ENCODE measurements around the gene SPC24.
"Not testable (repeated sequence)": the region's sequence is repeated elsewhere in the genome, so short reads cannot be mapped to it uniquely, and the experiment has no call there.

Gene SPC24

GRCh38 chr19:11191273-11191755, 35.7 kb upstream of the SPC24 start:
- no peak for ATAC-seq

DNA sequence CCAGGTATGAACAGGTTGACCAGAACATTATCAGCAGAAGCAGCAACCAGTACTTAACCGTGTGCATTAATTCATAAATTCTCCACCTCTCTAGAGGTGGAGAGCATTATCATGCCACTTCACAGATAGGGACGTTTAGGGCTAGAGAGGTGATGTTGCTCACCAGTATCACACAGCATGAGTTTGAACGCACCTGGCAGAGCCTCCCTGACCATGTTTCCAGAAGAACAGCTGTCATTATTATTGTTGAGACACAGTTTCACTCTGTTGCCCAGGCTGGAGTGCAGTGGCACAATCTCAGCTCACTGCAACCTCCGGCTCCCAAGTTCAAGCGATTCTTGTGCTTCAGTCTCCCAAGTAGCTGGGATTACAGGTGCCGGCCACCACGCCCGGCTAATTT, 34.9 kb upstream of the SPC24 start:
- no peak for ATAC-seq

- ATAC-seq: no peak
These were observed 31.9 kb upstream of the SPC24 start for GRCh38 chr19:11187441-11187840.

DNA sequence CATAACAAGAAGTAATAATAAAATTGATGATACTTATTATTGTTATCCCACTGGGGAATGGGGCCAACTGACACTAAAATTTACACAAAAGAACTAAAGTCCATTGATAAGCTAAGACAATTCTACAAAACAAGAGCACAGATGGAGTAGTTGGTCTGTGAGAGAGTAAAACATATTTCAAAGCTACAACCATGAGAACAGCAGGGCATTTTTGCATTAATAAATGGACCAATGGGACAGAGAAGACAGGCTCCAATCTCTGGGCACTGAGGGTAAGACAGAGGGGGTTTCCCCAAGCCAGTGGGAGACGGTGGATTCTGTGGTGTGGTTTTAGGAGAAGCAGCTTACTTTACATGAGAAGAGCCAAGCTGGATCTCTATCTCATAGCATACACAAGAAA, 27.4 kb upstream of the SPC24 start:
- no peak for ATAC-seq

- ATAC-seq: no peak
These were observed 25.9 kb upstream of the SPC24 start for GRCh38 chr19:11181488-11181887.

- not testable (repeated sequence) for ATAC-seq
These were observed 25.4 kb upstream of the SPC24 start for GRCh38 chr19:11180975-11181374.

GRCh38 chr19:11180346-11180745, 24.8 kb upstream of the SPC24 start:
- ATAC-seq: no peak

GRCh38 chr19:11179716-11180297, 24.2 kb upstream of the SPC24 start:
- peak in 1 of 2 donors; percentile 41 for ATAC-seq

DNA sequence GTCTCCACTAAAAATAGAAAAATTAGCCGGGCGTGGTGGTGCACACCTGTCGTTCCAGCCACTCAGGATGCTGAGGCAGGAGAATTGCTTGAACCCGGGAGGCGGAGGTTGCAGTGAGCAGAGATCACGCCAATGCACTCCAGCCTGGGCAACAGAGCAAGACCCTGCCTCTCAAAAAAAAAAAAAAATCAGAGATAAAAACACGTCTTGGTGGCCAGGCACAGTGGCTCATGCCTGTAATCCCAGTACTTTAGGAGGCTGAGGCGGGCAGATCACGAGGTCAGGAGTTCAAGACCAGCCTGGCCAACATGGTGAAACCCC, 23.5 kb upstream of the SPC24 start:
- not testable (repeated sequence) for ATAC-seq

DNA sequence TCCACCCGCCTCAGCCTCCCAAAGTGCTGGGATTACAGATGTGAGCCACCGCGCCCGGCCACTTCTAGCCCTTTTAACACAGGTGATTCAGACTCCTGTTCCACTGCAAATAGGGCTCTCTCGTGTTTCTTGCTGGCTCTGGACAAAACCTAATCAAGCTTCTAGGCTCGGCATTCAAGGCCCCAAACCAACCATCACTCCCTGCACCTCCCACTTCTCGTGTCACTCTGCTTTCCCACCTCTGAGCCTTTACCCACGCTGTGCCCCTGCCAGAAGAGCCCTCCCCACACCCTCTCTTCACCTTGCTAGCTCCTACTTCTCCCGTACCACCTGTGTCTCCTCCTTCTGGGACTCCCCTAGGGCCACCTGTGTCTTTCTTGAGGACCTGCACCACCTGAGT, 22.0 kb upstream of the SPC24 start:
- no peak for ATAC-seq

DNA sequence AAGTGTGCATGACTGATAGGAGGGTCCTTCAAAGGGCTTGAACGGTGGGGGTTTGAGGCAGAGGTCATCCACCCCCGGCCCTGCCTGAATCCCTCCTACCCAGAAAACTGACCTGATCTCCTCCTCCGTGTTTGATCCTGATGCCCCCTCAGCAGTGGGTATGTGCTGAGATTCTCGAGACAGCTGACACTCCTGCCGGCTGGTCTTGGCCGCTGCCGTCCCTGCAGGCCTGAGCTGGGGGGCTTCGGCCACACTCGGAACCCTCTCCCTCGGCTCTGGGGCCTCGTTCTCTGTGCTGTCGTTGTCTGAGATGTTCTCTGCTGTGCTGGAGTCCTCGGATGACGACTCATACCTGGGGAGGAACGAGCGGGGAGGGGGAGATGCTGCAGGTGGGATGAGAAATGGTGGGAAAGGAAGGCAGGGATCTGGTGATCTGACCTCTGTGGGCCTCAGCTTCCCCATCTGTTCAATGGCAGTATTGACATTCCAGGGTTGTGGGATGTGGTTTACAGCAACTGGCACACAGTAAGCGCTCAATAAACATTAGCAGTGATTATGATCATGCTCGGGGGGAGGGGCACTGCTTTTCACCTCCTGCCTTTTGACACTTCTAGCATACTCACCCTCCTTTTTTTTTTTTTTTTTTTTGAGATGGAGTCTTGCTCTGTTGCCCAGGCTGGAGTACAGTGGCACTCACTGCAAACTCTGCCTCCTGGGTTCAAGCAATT, 21.0 kb upstream of the SPC24 start:
- ATAC-seq: no peak

GRCh38 chr19:11175920-11176319, 20.3 kb upstream of the SPC24 start:
- no peak for ATAC-seq

- no peak for ATAC-seq
These were observed 18.8 kb upstream of the SPC24 start for GRCh38 chr19:11174336-11174735.

DNA sequence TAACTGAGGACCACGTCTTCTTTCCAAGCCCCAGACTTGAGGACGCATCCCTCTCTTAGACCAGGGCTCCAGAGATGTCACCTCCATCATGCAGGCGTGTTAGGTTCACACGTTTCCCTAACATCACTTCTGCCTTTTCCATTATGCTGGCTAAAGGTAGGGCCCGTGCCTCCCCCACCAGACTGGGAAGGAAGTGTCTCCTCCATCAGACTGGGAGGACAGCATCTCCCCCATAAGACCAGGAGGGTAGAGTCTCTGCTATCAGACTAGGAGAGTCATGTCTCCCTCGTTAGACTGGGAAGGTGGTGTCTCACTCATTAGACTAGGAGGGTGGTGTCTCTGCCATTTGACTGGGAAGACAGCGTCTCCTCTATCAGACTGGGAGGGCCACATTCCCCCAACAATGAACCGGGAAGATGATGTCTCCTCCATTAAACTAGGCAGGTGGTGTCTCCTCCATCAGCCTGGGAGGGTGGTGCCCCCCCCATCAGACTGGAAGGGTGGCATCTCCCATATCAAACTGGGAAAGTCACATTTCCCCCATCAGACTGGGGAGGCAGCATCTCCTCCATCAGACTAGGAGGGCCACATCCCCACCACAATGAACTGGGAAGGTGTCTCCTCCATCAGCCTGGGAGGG, 18.1 kb upstream of the SPC24 start:
- no peak for ATAC-seq

GRCh38 chr19:11172576-11172975, 17.0 kb upstream of the SPC24 start:
- no peak for ATAC-seq

- no peak for ATAC-seq
These were observed 15.6 kb upstream of the SPC24 start for GRCh38 chr19:11171144-11171543.

DNA sequence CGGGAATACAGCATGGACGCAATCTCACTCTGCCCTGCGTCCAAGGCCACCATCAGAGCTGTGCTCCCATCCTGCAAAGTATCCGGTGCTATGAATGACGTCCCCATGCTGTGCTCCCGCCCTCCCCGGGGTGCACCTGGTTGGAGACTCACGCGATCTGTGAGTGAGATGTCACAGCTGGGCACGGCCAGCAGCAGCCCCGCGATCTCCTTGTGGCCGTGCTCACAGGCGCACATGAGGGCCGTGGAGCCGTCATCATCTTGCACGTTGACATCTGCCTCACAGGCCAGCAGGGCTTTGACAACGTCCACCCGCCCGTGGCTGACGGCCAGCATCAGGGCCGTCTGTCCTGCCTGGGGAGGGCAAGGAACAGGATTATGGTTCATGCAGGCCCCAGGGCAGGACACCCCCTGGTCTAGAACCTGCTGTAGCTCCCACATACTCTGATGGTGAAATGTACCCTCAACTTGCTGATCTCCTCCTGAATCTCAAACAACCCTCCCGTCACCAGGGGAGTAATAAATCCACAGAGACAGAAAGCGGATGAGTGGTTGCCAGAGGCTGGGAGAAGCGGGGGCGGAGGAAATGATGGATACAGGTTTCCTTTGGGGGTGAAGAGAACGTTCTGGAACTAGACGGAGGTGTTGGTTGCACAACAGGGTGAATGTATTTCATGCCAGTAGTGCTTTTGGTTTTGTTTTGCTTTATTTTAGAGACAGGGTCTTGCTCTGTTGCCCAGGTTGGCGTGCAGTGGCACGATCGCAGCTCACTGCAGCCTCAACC, 14.5 kb upstream of the SPC24 start:
- no peak for ATAC-seq

GRCh38 chr19:11168568-11168967, 13.0 kb upstream of the SPC24 start:
- no peak for ATAC-seq

DNA sequence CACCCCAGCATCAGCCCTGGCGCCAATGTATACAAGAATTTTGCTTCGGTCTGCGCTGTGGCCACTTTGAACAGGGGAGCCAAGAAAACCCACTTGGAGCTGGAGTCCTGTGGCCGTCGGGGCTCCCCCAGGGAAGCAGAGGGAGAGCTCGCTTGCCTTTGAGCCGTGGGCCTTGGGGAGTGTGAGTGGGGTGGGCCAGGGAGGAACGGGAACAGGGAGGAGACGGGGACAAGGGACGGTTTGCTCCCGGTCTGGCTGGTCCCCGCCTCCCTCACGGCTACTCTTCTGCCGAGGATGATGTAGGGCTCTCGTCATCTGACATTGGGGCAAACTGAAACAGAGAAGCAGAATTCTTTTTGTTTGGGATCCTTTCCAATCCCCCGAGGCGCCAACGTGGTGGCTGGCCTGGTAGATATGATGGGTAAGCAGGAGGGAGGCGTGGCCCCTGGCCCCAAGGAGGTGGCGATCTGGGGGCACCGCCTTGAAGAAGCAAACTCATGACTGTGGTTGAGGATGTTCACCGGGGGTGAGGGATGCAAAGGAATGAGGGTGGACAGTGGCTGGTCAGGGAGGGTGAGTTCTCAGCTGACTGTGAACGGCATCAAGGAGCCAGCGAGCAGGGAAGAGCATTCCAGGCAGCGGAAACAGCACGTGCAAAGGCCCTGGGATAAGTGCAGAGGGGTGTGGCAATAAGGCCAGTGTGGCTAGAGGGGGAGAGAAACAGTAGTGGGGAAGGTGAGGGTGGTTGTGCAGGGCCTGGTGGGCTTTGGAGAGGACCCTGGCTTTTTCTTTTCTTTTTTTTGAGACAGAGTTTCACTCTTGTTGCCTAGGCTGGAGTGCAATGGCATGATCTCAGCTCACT, 10.9 kb upstream of the SPC24 start:
- ATAC-seq: no peak

DNA sequence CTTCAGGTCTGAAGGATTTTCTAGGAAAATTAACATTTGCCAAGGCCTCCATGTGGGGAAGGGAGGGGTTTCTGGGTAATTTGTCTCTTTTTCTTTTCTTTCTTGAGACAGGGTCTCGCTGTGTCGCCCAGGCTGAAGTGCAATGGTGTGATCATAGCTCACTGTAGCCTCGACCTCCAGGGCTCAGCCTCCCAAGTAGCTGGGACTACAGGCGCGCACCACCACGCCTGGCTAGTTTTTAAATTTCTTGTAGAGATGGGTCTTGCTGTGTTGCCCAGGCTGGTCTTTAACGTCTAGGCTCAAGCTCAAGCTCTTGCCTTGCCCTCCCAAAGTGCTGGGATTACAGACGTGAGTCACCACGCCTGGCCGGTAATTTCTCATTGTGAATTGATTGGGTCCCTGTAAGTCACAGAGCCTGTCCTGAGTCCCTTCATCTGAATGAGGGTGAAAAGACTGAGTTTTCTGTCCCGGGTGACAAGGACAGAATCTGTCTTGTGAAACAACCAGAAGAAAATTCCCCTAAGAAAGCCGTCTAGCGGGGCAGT, 10.0 kb upstream of the SPC24 start:
- ATAC-seq: no peak

DNA sequence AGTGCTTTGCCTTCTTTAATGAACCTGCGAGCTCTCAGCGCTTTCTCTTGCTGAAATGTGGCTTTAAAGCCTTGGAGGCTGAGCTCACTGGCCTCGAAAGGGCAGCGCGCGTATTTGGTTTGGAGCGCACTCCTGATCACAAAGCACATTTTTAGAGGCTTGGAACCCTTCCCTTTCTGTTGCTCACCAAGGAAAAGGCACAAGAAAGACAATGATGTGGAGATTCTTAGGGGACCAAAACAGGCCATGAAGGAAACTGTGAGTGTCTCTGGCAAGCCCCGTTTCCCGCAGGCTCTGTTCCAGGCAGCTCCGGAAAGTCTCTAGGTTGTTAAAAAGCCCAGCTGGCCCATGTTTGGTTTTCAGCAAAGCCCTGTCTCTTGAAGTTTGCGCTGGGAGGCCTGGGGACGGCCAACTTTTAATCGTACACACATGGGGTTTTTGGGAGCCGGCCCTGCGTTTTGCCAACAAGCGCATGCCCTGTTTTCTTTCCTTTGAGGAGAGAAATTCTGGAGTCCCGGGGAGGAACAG, 9.4 kb upstream of the SPC24 start:
- no peak for ATAC-seq

- no peak for ATAC-seq
These were observed 8.7 kb upstream of the SPC24 start for GRCh38 chr19:11164296-11164695.

All from activated CD4-positive, CD25-positive, alpha-beta regulatory T cell treated with anti-CD3 and anti-CD28 coated beads, Interleukin-2, amount 50 U/mL, for 24 hours (primary cell).